Measurements from ENCODE around the gene NFIX.

GRCh38 chr19:12970070-12970820 is 25.0 kb upstream of the NFIX start:
- TF ChIP-seq CTCF (IDR thresholded peaks at IDR 0.05) = no peak
- TF ChIP-seq POLR2A (IDR thresholded peaks at IDR 0.05) = no peak

Measured in adrenal gland (tissue), 5 donors.